HEK293 (cell line): ENCODE measurements around the gene METTL16.

ENCODE experiments used
- CTCF ChIA-PET: fragments of 350-600 bp; formaldehyde crosslinking; extraction: SDS; loops from one replicate; lab custom pipeline; 2021; ENCODE audit warnings: antibody characterized with exemption; lab: Yijun Ruan, JAX
- POLR2A ChIA-PET: fragments of 300-600 bp; formaldehyde crosslinking; extraction: SDS; loops from one replicate; lab custom pipeline; 2020; ENCODE audit warnings: antibody characterized with exemption, inconsistent platforms; lab: Yijun Ruan, JAX
- H3K27ac ChIP-seq: fragments of 200-500 bp; sonication (Bioruptor generic); 2 replicates; pipeline ENCODE4 v1.5.1; 2014; ENCODE audit warnings: low read depth, low read length, control low read depth, inconsistent platforms; ENCODE audit errors: extremely low read depth
- H3K36me3 ChIP-seq, 2 experiments: fragments of 200-500 bp in 1 of 2; sonication (Bioruptor generic) in 1 of 2; 1 replicate in 1 of 2; 2 replicates in 1 of 2; pipeline ENCODE4 v1.5.1; 2014 to 2017; ENCODE audit warnings: inconsistent platforms in 2 of 2, low read length in 2 of 2; ENCODE audit not compliant: control insufficient read depth in 2 of 2, insufficient read depth in 1 of 2
- H3K4me1 ChIP-seq: fragments of 200-500 bp; sonication (Bioruptor generic); 2 replicates; pipeline ENCODE4 v1.5.1; 2014; ENCODE audit warnings: mild to moderate bottlenecking, low read length, inconsistent platforms; ENCODE audit not compliant: control insufficient read depth, insufficient read depth
- H3K4me3 ChIP-seq: 2 replicates; pipeline ENCODE4 v1.5.1; 2011; ENCODE audit warnings: low read depth, mild to moderate bottlenecking, control low read depth, low read length, moderate library complexity
- H3K9me3 ChIP-seq: fragments of 200-500 bp; sonication (Bioruptor generic); 2 replicates; pipeline ENCODE4 v1.5.1; 2014; ENCODE audit warnings: low read depth, low read length, inconsistent platforms; ENCODE audit not compliant: control insufficient read depth, insufficient read depth
- KLF7 ChIP-seq: fragments of 450-650 bp; formaldehyde crosslinking; IDR thresholded peaks from 2 replicates; pipeline ENCODE4 v1.5.1; 2016; ENCODE audit warnings: missing biosample characterization, missing genetic modification characterization, borderline replicate concordance
- SALL2 ChIP-seq: fragments of 450-650 bp; formaldehyde crosslinking; IDR thresholded peaks from 2 replicates; pipeline ENCODE4 v1.5.0; 2017; ENCODE audit warnings: missing biosample characterization, mild to moderate bottlenecking, missing genetic modification characterization, borderline replicate concordance
- SCRT1 ChIP-seq: fragments of 450-650 bp; formaldehyde crosslinking; IDR thresholded peaks from 2 replicates; pipeline ENCODE4 v1.5.1; 2016; ENCODE audit warnings: missing biosample characterization, missing genetic modification characterization, borderline replicate concordance
- TCF7L2 ChIP-seq: IDR thresholded peaks from 2 replicates; pipeline ENCODE4 v1.6.1; 2011; ENCODE audit warnings: low read depth, mild to moderate bottlenecking, inconsistent platforms, low read length, moderate library complexity, borderline replicate concordance
- ZNF155 ChIP-seq: fragments of 450-650 bp; formaldehyde crosslinking; IDR thresholded peaks from 2 replicates; pipeline ENCODE4 v1.5.1; 2016; ENCODE audit warnings: missing biosample characterization, missing genetic modification characterization
- ZNF175 ChIP-seq: fragments of 450-650 bp; formaldehyde crosslinking; IDR thresholded peaks from 2 replicates; pipeline ENCODE4 v1.5.1; 2016; ENCODE audit warnings: missing biosample characterization, missing genetic modification characterization
- ZNF248 ChIP-seq: fragments of 450-650 bp; formaldehyde crosslinking; IDR thresholded peaks from 2 replicates; pipeline ENCODE4 v1.5.1; 2017; ENCODE audit warnings: missing biosample characterization, missing genetic modification characterization
- ZNF266 ChIP-seq: fragments of 450-650 bp; formaldehyde crosslinking; IDR thresholded peaks from 2 replicates; pipeline ENCODE4 v1.5.1; 2016; ENCODE audit warnings: missing biosample characterization, missing genetic modification characterization, low read depth
- ZNF350 ChIP-seq: fragments of 450-650 bp; formaldehyde crosslinking; IDR thresholded peaks from 2 replicates; pipeline ENCODE4 v1.5.0; 2017; ENCODE audit warnings: missing biosample characterization, mild to moderate bottlenecking, missing genetic modification characterization
- ZNF529 ChIP-seq: fragments of 450-650 bp; formaldehyde crosslinking; IDR thresholded peaks from 2 replicates; pipeline ENCODE4 v1.5.1; 2017; ENCODE audit warnings: missing genetic modification characterization, missing biosample characterization; ENCODE audit not compliant: insufficient replicate concordance
- ZNF530 ChIP-seq: fragments of 450-650 bp; formaldehyde crosslinking; IDR thresholded peaks from 2 replicates; pipeline ENCODE4 v1.5.1; 2016; ENCODE audit warnings: low read depth, missing biosample characterization, missing genetic modification characterization
- ZNF549 ChIP-seq: fragments of 450-650 bp; IDR thresholded peaks from 2 replicates; pipeline ENCODE4 v1.5.1; 2018; ENCODE audit warnings: missing biosample characterization, missing genetic modification characterization, mild to moderate bottlenecking, inconsistent platforms, moderate library complexity
- ZNF558 ChIP-seq: fragments of 450-650 bp; formaldehyde crosslinking; IDR thresholded peaks from 2 replicates; pipeline ENCODE4 v1.5.1; 2016; ENCODE audit warnings: missing biosample characterization, missing genetic modification characterization
- TF ChIP-seq, protein P1 (sequence below): fragments of 450-650 bp; formaldehyde crosslinking; IDR thresholded peaks from 2 replicates; pipeline ENCODE4; 2016; ENCODE audit warnings: missing biosample characterization, missing genetic modification characterization
- TF ChIP-seq, protein P2 (sequence below): fragments of 450-650 bp; formaldehyde crosslinking; IDR thresholded peaks from 2 replicates; pipeline ENCODE4 v1.5.1; 2016; ENCODE audit warnings: missing biosample characterization, missing genetic modification characterization
- TF ChIP-seq, protein P3 (sequence below): fragments of 450-650 bp; formaldehyde crosslinking; IDR thresholded peaks from 2 replicates; pipeline ENCODE4 v1.5.1; 2016; ENCODE audit warnings: missing biosample characterization, missing genetic modification characterization
- TF ChIP-seq, protein P4 (sequence below): fragments of 450-650 bp; formaldehyde crosslinking; IDR thresholded peaks from 2 replicates; pipeline ENCODE4 v1.5.1; 2017; ENCODE audit warnings: missing biosample characterization, missing genetic modification characterization
- TF ChIP-seq, protein P5 (sequence below): fragments of 450-650 bp; IDR thresholded peaks from 2 replicates; pipeline ENCODE4 v1.5.1; 2018; ENCODE audit warnings: missing biosample characterization, mild to moderate bottlenecking, missing genetic modification characterization
- TF ChIP-seq, protein P6 (sequence below): fragments of 450-650 bp; formaldehyde crosslinking; IDR thresholded peaks from 2 replicates; pipeline ENCODE4 v1.5.1; 2016; ENCODE audit warnings: missing biosample characterization, missing genetic modification characterization
- TF ChIP-seq, protein P7 (sequence below): fragments of 450-650 bp; formaldehyde crosslinking; IDR thresholded peaks from 2 replicates; pipeline ENCODE4 v1.5.1; 2017; ENCODE audit warnings: missing biosample characterization, missing genetic modification characterization

Gene METTL16

DNA sequence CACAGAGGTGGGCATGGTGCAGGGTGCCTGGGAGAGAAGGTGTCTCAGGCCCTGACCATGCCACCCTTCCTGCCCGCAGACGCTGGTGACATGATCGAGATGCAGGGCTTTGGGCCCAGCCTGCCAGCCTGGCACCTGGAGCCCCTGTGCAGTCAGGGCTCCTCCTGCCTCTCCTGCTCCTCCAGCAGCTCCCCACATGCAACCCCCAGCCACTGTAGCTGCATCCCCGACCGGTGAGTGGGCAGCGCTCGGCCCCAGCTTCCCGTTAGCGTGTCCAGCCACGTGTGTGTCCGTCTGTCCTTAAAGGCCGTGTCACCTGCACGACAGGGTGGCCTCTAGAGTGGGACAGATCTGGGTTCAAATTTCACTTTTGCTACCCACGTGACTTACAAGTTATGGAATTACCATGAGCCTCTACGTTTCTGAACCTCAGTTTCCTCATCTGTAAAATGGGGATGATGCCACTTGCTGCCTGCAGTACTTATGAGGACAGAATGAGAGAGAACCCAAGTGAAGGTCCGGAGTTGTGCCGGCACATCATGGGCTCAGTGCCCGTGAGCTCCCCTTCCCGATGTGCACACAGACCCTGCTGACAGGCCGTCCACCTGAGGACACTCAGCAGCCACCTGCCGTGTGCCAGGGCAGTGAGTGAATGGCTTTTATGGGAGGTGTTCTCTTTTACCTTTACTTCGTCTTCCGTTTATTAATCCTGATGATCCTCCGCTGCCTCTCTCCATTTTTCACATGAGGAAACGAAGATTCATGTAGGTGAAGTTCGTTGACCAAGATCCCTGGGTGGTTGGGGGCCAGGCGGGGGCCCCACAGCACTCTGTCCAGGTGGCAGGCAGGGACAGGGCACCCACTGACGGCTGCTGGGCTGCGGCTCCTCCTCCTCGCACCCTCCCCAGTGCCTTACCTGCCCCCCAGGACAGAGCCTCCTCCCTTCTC lies 140.2 kb downstream of the METTL16 start:
- POLR2A ChIA-PET = interaction anchor here (1.1 to 1.8 kb wide), 2 partner anchors 11 kb away, joined by 4 to 7 read pairs; no protein-coding TSS in a partner anchor
- peaks cover 0 to 51% of the 10 kb centered on the region in 2 experiments; a peak in 2 of 3 replicates for H3K36me3 ChIP-seq

More for the DNA sequence above, 140.2 kb downstream of the METTL16 start:
- TF ChIP-seq, protein P1, sequence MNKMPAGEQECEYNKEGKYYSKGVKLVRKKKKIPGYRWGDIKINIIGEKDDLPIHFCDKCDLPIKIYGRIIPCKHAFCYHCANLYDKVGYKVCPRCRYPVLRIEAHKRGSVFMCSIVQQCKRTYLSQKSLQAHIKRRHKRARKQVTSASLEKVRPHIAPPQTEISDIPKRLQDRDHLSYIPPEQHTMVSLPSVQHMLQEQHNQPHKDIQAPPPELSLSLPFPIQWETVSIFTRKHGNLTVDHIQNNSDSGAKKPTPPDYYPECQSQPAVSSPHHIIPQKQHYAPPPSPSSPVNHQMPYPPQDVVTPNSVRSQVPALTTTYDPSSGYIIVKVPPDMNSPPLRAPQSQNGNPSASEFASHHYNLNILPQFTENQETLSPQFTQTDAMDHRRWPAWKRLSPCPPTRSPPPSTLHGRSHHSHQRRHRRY (tag by site-specific recombination) = no peak
- TF ChIP-seq KLF7 (no peak), ZNF529 (tag by site-specific recombination) (no peak), TCF7L2 (no peak), ZNF175 (tag by site-specific recombination) (no peak), SALL2 (tag by site-specific recombination) (no peak), ZNF155 (tag by site-specific recombination) (no peak), SCRT1 (tag by site-specific recombination) (no peak), ZNF266 (tag by site-specific recombination) (no peak), ZNF558 (tag by site-specific recombination) (no peak), ZNF549 (tag by site-specific recombination) (no peak), ZNF350 (tag by site-specific recombination) (no peak), ZNF248 (tag by site-specific recombination) (no peak), ZNF530 (tag by site-specific recombination) (no peak)
- TF ChIP-seq, protein P2, sequence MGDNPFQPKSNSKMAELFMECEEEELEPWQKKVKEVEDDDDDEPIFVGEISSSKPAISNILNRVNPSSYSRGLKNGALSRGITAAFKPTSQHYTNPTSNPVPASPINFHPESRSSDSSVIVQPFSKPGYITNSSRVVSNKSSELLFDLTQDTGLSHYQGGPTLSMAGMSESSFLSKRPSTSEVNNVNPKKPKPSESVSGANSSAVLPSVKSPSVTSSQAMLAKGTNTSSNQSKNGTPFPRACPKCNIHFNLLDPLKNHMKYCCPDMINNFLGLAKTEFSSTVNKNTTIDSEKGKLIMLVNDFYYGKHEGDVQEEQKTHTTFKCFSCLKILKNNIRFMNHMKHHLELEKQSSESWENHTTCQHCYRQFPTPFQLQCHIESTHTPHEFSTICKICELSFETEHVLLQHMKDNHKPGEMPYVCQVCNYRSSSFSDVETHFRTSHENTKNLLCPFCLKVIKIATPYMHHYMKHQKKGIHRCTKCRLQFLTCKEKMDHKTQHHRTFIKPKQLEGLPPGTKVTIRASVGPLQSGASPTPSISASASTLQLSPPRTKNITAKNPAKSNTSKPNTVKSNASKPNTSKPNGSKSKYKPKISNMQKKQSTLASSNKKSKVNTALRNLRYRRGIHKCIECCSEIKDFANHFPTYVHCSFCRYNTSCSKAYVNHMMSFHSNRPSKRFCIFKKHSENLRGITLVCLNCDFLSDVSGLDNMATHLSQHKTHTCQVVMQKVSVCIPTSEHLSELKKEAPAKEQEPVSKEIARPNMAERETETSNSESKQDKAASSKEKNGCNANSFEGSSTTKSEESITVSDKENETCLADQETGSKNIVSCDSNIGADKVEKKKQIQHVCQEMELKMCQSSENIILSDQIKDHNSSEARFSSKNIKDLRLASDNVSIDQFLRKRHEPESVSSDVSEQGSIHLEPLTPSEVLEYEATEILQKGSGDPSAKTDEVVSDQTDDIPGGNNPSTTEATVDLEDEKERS = no peak
- TF ChIP-seq, protein P3, sequence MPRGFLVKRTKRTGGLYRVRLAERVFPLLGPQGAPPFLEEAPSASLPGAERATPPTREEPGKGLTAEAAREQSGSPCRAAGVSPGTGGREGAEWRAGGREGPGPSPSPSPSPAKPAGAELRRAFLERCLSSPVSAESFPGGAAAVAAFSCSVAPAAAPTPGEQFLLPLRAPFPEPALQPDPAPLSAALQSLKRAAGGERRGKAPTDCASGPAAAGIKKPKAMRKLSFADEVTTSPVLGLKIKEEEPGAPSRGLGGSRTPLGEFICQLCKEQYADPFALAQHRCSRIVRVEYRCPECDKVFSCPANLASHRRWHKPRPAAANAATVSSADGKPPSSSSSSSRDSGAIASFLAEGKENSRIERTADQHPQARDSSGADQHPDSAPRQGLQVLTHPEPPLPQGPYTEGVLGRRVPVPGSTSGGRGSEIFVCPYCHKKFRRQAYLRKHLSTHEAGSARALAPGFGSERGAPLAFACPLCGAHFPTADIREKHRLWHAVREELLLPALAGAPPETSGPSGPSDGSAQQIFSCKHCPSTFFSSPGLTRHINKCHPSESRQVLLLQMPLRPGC (tag by site-specific recombination) = no peak
- TF ChIP-seq, protein P4, sequence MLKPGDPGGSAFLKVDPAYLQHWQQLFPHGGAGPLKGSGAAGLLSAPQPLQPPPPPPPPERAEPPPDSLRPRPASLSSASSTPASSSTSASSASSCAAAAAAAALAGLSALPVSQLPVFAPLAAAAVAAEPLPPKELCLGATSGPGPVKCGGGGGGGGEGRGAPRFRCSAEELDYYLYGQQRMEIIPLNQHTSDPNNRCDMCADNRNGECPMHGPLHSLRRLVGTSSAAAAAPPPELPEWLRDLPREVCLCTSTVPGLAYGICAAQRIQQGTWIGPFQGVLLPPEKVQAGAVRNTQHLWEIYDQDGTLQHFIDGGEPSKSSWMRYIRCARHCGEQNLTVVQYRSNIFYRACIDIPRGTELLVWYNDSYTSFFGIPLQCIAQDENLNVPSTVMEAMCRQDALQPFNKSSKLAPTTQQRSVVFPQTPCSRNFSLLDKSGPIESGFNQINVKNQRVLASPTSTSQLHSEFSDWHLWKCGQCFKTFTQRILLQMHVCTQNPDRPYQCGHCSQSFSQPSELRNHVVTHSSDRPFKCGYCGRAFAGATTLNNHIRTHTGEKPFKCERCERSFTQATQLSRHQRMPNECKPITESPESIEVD (tag by site-specific recombination) = no peak
- TF ChIP-seq, protein P5, sequence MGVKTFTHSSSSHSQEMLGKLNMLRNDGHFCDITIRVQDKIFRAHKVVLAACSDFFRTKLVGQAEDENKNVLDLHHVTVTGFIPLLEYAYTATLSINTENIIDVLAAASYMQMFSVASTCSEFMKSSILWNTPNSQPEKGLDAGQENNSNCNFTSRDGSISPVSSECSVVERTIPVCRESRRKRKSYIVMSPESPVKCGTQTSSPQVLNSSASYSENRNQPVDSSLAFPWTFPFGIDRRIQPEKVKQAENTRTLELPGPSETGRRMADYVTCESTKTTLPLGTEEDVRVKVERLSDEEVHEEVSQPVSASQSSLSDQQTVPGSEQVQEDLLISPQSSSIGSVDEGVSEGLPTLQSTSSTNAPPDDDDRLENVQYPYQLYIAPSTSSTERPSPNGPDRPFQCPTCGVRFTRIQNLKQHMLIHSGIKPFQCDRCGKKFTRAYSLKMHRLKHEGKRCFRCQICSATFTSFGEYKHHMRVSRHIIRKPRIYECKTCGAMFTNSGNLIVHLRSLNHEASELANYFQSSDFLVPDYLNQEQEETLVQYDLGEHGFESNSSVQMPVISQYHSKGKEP (tag by site-specific recombination) = no peak
- TF ChIP-seq, protein P6, sequence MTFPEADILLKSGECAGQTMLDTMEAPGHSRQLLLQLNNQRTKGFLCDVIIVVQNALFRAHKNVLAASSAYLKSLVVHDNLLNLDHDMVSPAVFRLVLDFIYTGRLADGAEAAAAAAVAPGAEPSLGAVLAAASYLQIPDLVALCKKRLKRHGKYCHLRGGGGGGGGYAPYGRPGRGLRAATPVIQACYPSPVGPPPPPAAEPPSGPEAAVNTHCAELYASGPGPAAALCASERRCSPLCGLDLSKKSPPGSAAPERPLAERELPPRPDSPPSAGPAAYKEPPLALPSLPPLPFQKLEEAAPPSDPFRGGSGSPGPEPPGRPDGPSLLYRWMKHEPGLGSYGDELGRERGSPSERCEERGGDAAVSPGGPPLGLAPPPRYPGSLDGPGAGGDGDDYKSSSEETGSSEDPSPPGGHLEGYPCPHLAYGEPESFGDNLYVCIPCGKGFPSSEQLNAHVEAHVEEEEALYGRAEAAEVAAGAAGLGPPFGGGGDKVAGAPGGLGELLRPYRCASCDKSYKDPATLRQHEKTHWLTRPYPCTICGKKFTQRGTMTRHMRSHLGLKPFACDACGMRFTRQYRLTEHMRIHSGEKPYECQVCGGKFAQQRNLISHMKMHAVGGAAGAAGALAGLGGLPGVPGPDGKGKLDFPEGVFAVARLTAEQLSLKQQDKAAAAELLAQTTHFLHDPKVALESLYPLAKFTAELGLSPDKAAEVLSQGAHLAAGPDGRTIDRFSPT = no peak
- TF ChIP-seq, protein P7, sequence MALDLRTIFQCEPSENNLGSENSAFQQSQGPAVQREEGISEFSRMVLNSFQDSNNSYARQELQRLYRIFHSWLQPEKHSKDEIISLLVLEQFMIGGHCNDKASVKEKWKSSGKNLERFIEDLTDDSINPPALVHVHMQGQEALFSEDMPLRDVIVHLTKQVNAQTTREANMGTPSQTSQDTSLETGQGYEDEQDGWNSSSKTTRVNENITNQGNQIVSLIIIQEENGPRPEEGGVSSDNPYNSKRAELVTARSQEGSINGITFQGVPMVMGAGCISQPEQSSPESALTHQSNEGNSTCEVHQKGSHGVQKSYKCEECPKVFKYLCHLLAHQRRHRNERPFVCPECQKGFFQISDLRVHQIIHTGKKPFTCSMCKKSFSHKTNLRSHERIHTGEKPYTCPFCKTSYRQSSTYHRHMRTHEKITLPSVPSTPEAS (tag by site-specific recombination) = no peak
- Histone ChIP-seq H3K4me3 (no peak overlapping the region), H3K27ac (no peak overlapping the region), H3K4me1 (no peaks in the 10 kb centered on the region; the same call in 1 of the 2 replicates), H3K9me3 (no peaks in the 10 kb centered on the region)
- CTCF ChIA-PET = interaction anchor here (1.4 to 8.6 kb wide), 6 partner anchors 11 to 317 kb away, joined by 5 to 63 read pairs (median 10); partner anchors contain the start of gene HIC1
